Spleen (tissue), 11 donors: Measurements from ENCODE around the gene GBE1. TPM values are rescaled to one million over a fixed set of nuclear protein-coding genes. Genes with fewer than 3 reads are reported as not detected.
"Not testable (repeated sequence)": the region's sequence is repeated elsewhere in the genome, so short reads cannot be mapped to it uniquely, and the experiment has no call there.

ENCODE experiments used
- DNase-seq: peaks from one replicate; pipeline ENCODE4 v3.0.0-alpha.2; 2020
- H3K27ac ChIP-seq, 8 donors: fragments of 200-600 bp; sonication (generic) in 7 of 8; 1 replicate in 4 of 8; 2 replicates in 4 of 8; pipeline versions ENCODE4 v1.5.0 to v1.8.0; 2016 to 2021; ENCODE audit warnings: inconsistent platforms in 4 of 8, mild to moderate bottlenecking in 4 of 8, moderate library complexity in 1 of 8
- H3K27me3 ChIP-seq, 7 donors: fragments of 200-600 bp; sonication (generic) in 6 of 7; replicated peaks in 1 of 7; 1 replicate in 4 of 7; 2 replicates in 3 of 7; pipeline versions ENCODE4 v1.5.0 to v1.8.0; 2016 to 2021; ENCODE audit warnings: inconsistent platforms in 3 of 7, mild to moderate bottlenecking in 1 of 7
- H3K36me3 ChIP-seq, 6 donors: fragments of 200-600 bp; sonication (generic) in 5 of 6; 1 replicate in 4 of 6; 2 replicates in 2 of 6; pipeline versions ENCODE4 v1.5.0 to v1.8.0; 2016 to 2021; ENCODE audit warnings: inconsistent platforms in 2 of 6
- H3K4me1 ChIP-seq, 6 donors: fragments of 200-600 bp; sonication (generic) in 5 of 6; 1 replicate in 3 of 6; 2 replicates in 3 of 6; pipeline versions ENCODE4 v1.5.0 to v1.8.0; 2016 to 2021; ENCODE audit warnings: inconsistent platforms in 3 of 6
- H3K4me3 ChIP-seq, 8 donors: fragments of 200-600 bp; sonication (generic) in 7 of 8; 1 replicate in 4 of 8; 2 replicates in 4 of 8; pipeline versions ENCODE4 v1.5.0 to v1.8.0; 2016 to 2021; ENCODE audit warnings: inconsistent platforms in 4 of 8, mild to moderate bottlenecking in 4 of 8, moderate library complexity in 2 of 8
- H3K9me3 ChIP-seq, 8 donors: fragments of 200-600 bp; sonication (generic) in 7 of 8; 1 replicate in 4 of 8; 2 replicates in 4 of 8; pipeline versions ENCODE4 v1.5.0 to v1.8.0; 2016 to 2021; ENCODE audit warnings: inconsistent platforms in 4 of 8
- POLR2A ChIP-seq, 3 donors: fragments of 450-650 bp; IDR thresholded peaks; one replicate each; pipeline ENCODE4 v1.5.1; 2017; ENCODE audit warnings: antibody characterized with exemption in 3 of 3, mild to moderate bottlenecking in 1 of 3
- POLR2AphosphoS5 ChIP-seq, 3 donors: sonication (generic); formaldehyde crosslinking; IDR thresholded peaks; one replicate each; pipeline ENCODE4 v1.5.1; 2017; ENCODE audit warnings: antibody characterized with exemption in 3 of 3
- WGBS, 5 donors: extraction: QIAGEN DNeasy Blood & Tissue Kit in 3 of 5; methylation state at CpG; one replicate each; pipeline versions ENCODE4 v1.1.5 to v1.1.7; 2013 to 2018; 5-methylcytosine and 5-hydroxymethylcytosine counted together
- intact Hi-C: fragments of 100-400 bp; cut with DNase I; formaldehyde crosslinking; loops from one replicate; pipeline ENCODE4 v1.15.0; 2023; ENCODE audit warnings: low total_unique reads
- polyA plus RNA-seq, 3 donors: library from polyadenylated mRNA; stranded (reverse); fragments of 200-250 nt; gene quantifications; one replicate each; pipeline ENCODE4 v1.2.1, GENCODE V29; 2013
- total RNA-seq, 7 donors: library from RNA; depleted of rRNA in 3 of 7; stranded (reverse); fragments of >200 nt in 3 of 7; fragmentation: NEBNext Ultra II Directional in 4 of 7; extraction: Animal tissue kit (Norgen Biotek cat#: 25700) in 4 of 7; gene quantifications; one replicate each; pipeline versions ENCODE4 v1.1.0 to v1.2.1, GENCODE V29; 2016 to 2021
- TF ChIP-seq, protein P1 (sequence below), 11 experiments: fragments of 200-600 bp in 7 of 11; fragments of 450-650 bp in 4 of 11; sonication (generic) in 4 of 11; IDR thresholded peaks in 8 of 11; conservative IDR thresholded peaks in 3 of 11; 1 replicate in 7 of 11; 2 replicates in 4 of 11; pipeline versions ENCODE4 v1.4.0 to v1.8.0; 2016 to 2021; ENCODE audit warnings: antibody characterized with exemption in 11 of 11, inconsistent platforms in 4 of 11, mild to moderate bottlenecking in 1 of 11
- donor health status: healthy with polysubstance abuse.
- donor health status: DM: no; HTN: no; CAD: no; lungs with moderate emphysema.
- donor health status: DM: no; HTN: no; CAD: no.
- donor health status: Bipolar disorder and iron deficiency.
- donor health status: healthy.
- donor health status: DM: no; HTN: no; CAD: no.
- donor health status: DM: yes; HTN: yes; CAD: no.

The GBE1 gene
- total and polyA plus RNA-seq, 10 donors = 5.0 to 34.3 (median 21.5) TPM

GRCh38 chr3:81778678-81779182 lies 17.3 kb upstream of the GBE1 start:
- intact Hi-C loops = no loop called here
- H3K9me3 ChIP-seq = peaks cover 0 to 6% (median 0%) of the 10 kb centered on the region in 8 donors
- H3K27me3 ChIP-seq = no peaks in the 10 kb centered on the region
- no peak for TF ChIP-seq POLR2A (IDR thresholded peaks at IDR 0.05)
- TF ChIP-seq, protein P1, sequence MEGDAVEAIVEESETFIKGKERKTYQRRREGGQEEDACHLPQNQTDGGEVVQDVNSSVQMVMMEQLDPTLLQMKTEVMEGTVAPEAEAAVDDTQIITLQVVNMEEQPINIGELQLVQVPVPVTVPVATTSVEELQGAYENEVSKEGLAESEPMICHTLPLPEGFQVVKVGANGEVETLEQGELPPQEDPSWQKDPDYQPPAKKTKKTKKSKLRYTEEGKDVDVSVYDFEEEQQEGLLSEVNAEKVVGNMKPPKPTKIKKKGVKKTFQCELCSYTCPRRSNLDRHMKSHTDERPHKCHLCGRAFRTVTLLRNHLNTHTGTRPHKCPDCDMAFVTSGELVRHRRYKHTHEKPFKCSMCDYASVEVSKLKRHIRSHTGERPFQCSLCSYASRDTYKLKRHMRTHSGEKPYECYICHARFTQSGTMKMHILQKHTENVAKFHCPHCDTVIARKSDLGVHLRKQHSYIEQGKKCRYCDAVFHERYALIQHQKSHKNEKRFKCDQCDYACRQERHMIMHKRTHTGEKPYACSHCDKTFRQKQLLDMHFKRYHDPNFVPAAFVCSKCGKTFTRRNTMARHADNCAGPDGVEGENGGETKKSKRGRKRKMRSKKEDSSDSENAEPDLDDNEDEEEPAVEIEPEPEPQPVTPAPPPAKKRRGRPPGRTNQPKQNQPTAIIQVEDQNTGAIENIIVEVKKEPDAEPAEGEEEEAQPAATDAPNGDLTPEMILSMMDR (IDR thresholded peaks at IDR 0.05 in 8 of 11, conservative IDR thresholded peaks at IDR 0.05 in 3 of 11) = no peak
- no peak for TF ChIP-seq POLR2AphosphoS5 (IDR thresholded peaks at IDR 0.05)
- no peaks in the 10 kb centered on the region for H3K4me1 ChIP-seq
- H3K36me3 ChIP-seq = no peaks in the 10 kb centered on the region
- DNase-seq = no peak
- H3K27ac ChIP-seq = no peak overlapping the region
- no peak overlapping the region for H3K4me3 ChIP-seq
- WGBS, 5 donors = 53 to 72% (median 66%) methylated on average over 4 of the region's 4 CpGs

GRCh38 chr3:81776643-81777042 lies 15.2 kb upstream of the GBE1 start:
- Histone ChIP-seq H3K4me1 (no peaks in the 10 kb centered on the region), H3K36me3 (no peaks in the 10 kb centered on the region), H3K9me3 (no peaks in the 10 kb centered on the region), H3K4me3 (no peak overlapping the region), H3K27ac (no peak overlapping the region), H3K27me3 (no peaks in the 10 kb centered on the region)
- intact Hi-C loops = no loop called here
- DNase-seq = no peak
- TF ChIP-seq POLR2A (IDR thresholded peaks at IDR 0.05) (no peak), POLR2AphosphoS5 (IDR thresholded peaks at IDR 0.05) (no peak)
- TF ChIP-seq, protein P1 (IDR thresholded peaks at IDR 0.05 in 8 of 11, conservative IDR thresholded peaks at IDR 0.05 in 3 of 11) = no peak
- WGBS, 5 donors = 75 to 95% (median 82%) methylated on average over 2 of the region's 2 CpGs

DNA sequence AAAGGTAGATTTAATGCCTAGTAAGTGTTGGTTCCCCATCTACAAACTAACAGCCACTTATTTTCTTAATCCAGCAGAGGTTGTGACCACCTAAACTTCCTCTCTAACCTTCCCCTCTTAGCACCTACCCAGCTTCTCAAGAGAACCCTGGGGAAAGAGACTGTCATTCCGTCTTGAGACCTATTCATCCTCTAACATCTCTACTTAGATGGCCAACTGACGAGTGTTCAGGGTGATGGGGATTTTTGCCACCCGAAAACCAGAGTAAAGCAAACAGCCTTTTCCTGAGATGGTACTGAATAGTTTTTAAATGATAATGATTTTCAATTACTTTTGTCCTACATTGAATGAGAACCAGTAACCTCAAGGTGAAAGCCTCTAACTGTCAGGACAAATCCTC lies 9.3 kb upstream of the GBE1 start:
- intact Hi-C loops = no loop called here
- no peak for DNase-seq
- H3K36me3 ChIP-seq = no peaks in the 10 kb centered on the region

GRCh38 chr3:81769299-81769698 lies 7.9 kb upstream of the GBE1 start:
- Histone ChIP-seq H3K27ac (no peak overlapping the region), H3K9me3 (peaks cover 0 to 5% (median 0%) of the 10 kb centered on the region in 8 donors), H3K4me3 (no peak overlapping the region), H3K27me3 (no peaks in the 10 kb centered on the region), H3K4me1 (peaks cover 0 to 4% (median 0%) of the 10 kb centered on the region in 6 donors), H3K36me3 (no peaks in the 10 kb centered on the region)
- TF ChIP-seq POLR2AphosphoS5 (IDR thresholded peaks at IDR 0.05) (no peak), POLR2A (IDR thresholded peaks at IDR 0.05) (no peak)
- TF ChIP-seq, protein P1 (IDR thresholded peaks at IDR 0.05 in 8 of 11, conservative IDR thresholded peaks at IDR 0.05 in 3 of 11) = no peak
- DNase-seq = no peak
- intact Hi-C loops = no loop called here
- WGBS, 5 donors = 69 to 80% (median 74%) methylated on average over 2 of the region's 2 CpGs

More for the DNA sequence above, 9.3 kb upstream of the GBE1 start:
- Histone ChIP-seq H3K27me3 (no peaks in the 10 kb centered on the region), H3K27ac (no peak overlapping the region), H3K4me3 (no peak overlapping the region), H3K4me1 (no peaks in the 10 kb centered on the region), H3K9me3 (peaks cover 0 to 5% (median 0%) of the 10 kb centered on the region in 8 donors)
- TF ChIP-seq, protein P1 (IDR thresholded peaks at IDR 0.05 in 8 of 11, conservative IDR thresholded peaks at IDR 0.05 in 3 of 11) = no peak
- no peak for TF ChIP-seq POLR2AphosphoS5 (IDR thresholded peaks at IDR 0.05)
- TF ChIP-seq POLR2A (IDR thresholded peaks at IDR 0.05) = no peak
- WGBS, 5 donors = 85 to 91% (median 88%) methylated on average over 3 of the region's 3 CpGs

DNA sequence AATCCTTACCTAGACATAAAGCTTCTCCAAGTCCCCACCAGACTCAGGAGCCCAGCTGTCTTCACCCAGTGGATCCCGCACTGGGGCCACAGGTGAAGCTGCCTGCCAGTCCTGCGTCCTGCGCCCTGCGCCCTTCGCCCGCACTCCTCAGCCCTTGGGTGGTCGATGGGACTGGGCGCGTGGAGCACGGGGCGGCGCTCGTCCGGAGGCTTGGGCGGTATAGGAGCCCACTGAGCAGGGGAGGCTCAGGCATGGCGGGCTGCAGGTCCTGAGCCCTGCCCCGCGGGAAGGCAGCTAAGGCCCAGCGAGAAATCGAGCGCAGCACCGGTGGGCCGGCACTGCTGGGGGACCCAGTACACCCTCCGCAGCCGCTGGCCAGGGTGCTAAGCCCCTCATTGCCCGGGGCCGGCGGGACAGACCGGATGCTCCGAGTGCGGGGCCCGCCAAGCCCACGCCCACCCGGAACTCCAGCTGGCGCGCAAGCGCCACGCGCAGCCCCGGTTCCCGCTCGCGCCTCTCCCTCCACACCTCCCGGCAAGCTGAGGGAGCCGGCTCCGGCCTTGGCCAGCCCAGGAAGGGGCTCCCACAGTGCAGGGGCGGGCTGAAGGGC lies 5.9 kb upstream of the GBE1 start:
- WGBS, 5 donors = 96 to 98% (median 97%) methylated on average over 29 to 47 of the region's 47 CpGs
- DNase-seq, H3K27ac ChIP-seq, H3K27me3 ChIP-seq, H3K9me3 ChIP-seq, H3K4me3 ChIP-seq, H3K36me3 ChIP-seq, intact Hi-C loops: not testable (repeated sequence)
- peaks cover 0 to 10% (median 2%) of the 10 kb centered on the region in 6 donors for H3K4me1 ChIP-seq
